Neuronal stem cell (in vitro differentiated cells): ENCODE data around the gene DMGDH.

Source experiments
- DNase-seq: peaks from one replicate; pipeline ENCODE4 v3.0.0-alpha.2; 2013; ENCODE audit warnings: low spot score
- H2AFZ ChIP-seq: one replicate; pipeline ENCODE4 v1.6.1; 2013; ENCODE audit warnings: mild to moderate bottlenecking, low read length, inconsistent platforms
- H2AK5ac ChIP-seq: 2 replicates; pipeline ENCODE4 v1.6.1; 2013; ENCODE audit warnings: low read depth, mild to moderate bottlenecking, inconsistent platforms, low read length, moderate library complexity, mixed read lengths
- H2BK120ac ChIP-seq: 2 replicates; pipeline ENCODE4 v1.6.1; 2013; ENCODE audit warnings: low read depth, mild to moderate bottlenecking, inconsistent platforms, low read length, moderate library complexity, mixed read lengths
- H2BK12ac ChIP-seq: one replicate; pipeline ENCODE4 v1.6.1; 2013; ENCODE audit warnings: low read length, inconsistent platforms
- H2BK15ac ChIP-seq: 2 replicates; pipeline ENCODE4 v1.6.1; 2013; ENCODE audit warnings: mild to moderate bottlenecking, low read length, inconsistent platforms, mixed read lengths
- H2BK5ac ChIP-seq: one replicate; pipeline ENCODE4 v1.6.1; 2013; ENCODE audit warnings: inconsistent platforms, mild to moderate bottlenecking, low read length, moderate library complexity
- H3K14ac ChIP-seq: one replicate; pipeline ENCODE4 v1.6.1; 2013; ENCODE audit warnings: low read length, inconsistent platforms
- H3K18ac ChIP-seq: 2 replicates; pipeline ENCODE4 v1.6.1; 2013; ENCODE audit warnings: low read length, inconsistent platforms
- H3K23ac ChIP-seq: 2 replicates; pipeline ENCODE4 v1.6.1; 2013; ENCODE audit warnings: low read depth, mild to moderate bottlenecking, mixed read lengths, low read length, inconsistent platforms; ENCODE audit not compliant: poor library complexity
- H3K27ac ChIP-seq: replicated peaks from 3 replicates; pipeline ENCODE4 v1.5.1; 2013; ENCODE audit warnings: low read length, inconsistent platforms
- H3K27me3 ChIP-seq, 3 experiments: 2 replicates each; pipeline ENCODE4 v1.6.1; 2013; ENCODE audit warnings: low read length in 3 of 3, mild to moderate bottlenecking in 2 of 3, inconsistent platforms in 1 of 3, low read depth in 1 of 3, mixed read lengths in 1 of 3, moderate library complexity in 1 of 3; ENCODE audit not compliant: control insufficient read depth in 3 of 3, insufficient read depth in 3 of 3
- H3K36me3 ChIP-seq, 2 donors: replicated peaks in 1 of 2; 2 replicates each; pipeline ENCODE4 v1.6.1; 2013; ENCODE audit warnings: low read length in 2 of 2; ENCODE audit not compliant: control insufficient read depth in 2 of 2, insufficient read depth in 2 of 2
- H3K4ac ChIP-seq: 2 replicates; pipeline ENCODE4 v1.6.1; 2013; ENCODE audit warnings: inconsistent platforms, mild to moderate bottlenecking, low read length, moderate library complexity
- H3K4me1 ChIP-seq, 2 donors: 1 replicate in 1 of 2; 2 replicates in 1 of 2; pipeline ENCODE4 v1.6.1; 2013; ENCODE audit warnings: low read length in 2 of 2, low read depth in 1 of 2; ENCODE audit not compliant: control insufficient read depth in 2 of 2, insufficient read depth in 1 of 2
- H3K4me2 ChIP-seq: one replicate; pipeline ENCODE4 v1.6.1; 2013; ENCODE audit warnings: mild to moderate bottlenecking, low read length, inconsistent platforms; ENCODE audit not compliant: insufficient read depth, poor library complexity, severe bottlenecking
- H3K4me3 ChIP-seq, 2 donors: 2 replicates each; pipeline ENCODE4 v1.5.1; 2013; ENCODE audit warnings: low read length in 2 of 2, mild to moderate bottlenecking in 2 of 2, inconsistent platforms in 1 of 2, moderate library complexity in 1 of 2
- H3K79me1 ChIP-seq: one replicate; pipeline ENCODE4 v1.6.1; 2013; ENCODE audit warnings: low read depth, mild to moderate bottlenecking, inconsistent platforms, low read length, moderate library complexity
- H3K9ac ChIP-seq: one replicate; pipeline ENCODE4 v1.6.1; 2013; ENCODE audit warnings: mild to moderate bottlenecking, low read depth, low read length, inconsistent platforms; ENCODE audit not compliant: poor library complexity
- H3K9me3 ChIP-seq, 2 donors: replicated peaks in 1 of 2; 2 replicates each; pipeline versions ENCODE3 to v1.6.1; 2013; ENCODE audit warnings: low read length in 2 of 2, mild to moderate bottlenecking in 2 of 2, inconsistent platforms in 1 of 2, low read depth in 1 of 2, mixed read lengths in 1 of 2, moderate library complexity in 1 of 2; ENCODE audit not compliant: control insufficient read depth in 2 of 2, insufficient read depth in 1 of 2
- H4K8ac ChIP-seq: one replicate; pipeline ENCODE4 v1.6.1; 2013; ENCODE audit warnings: low read depth, mild to moderate bottlenecking, inconsistent platforms, low read length, moderate library complexity
- H4K91ac ChIP-seq: one replicate; pipeline ENCODE4 v1.6.1; 2013; ENCODE audit warnings: low read length, low read depth, mild to moderate bottlenecking, inconsistent platforms; ENCODE audit not compliant: poor library complexity
- whole genome bisulfite sequencing, 2 donors: extraction: QIAGEN DNeasy Blood & Tissue Kit; methylation state at CpG; one replicate each; pipeline ENCODE4 v1.1.7; 2013; ENCODE audit warnings: missing lambda C conversion rate in 2 of 2, mixed read lengths in 1 of 2; ENCODE audit not compliant: insufficient read length in 2 of 2, insufficient replicate concordance in 1 of 2; ENCODE audit errors: extremely low coverage in 2 of 2; 5-methylcytosine and 5-hydroxymethylcytosine counted together

The DMGDH gene

DNA sequence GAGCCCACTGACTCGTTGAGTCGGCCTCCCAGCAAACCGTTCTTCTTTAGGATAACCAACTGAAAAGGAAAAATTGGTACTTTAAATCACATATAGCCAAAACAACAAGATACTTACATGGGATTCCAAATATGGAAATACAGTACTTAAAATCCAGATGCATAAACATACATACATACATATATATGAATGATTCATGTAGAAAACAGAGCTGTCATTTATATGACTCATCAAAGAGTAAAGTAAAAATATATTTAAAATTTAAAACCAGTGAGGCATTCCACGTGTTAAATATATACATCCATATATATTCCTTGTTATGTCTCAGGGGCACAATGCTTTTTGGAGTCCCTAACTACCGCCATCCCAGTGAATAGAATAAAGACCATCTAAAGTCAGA is 36.7 kb downstream of the DMGDH start:
- DNase-seq = no peak
- Histone ChIP-seq H3K27ac (no peak overlapping the region), H3K79me1 (no peaks in the 10 kb centered on the region), H3K4me1 (peaks cover 0 to 1% of the 10 kb centered on the region in 2 donors), H3K18ac (no peak overlapping the region), H3K4me2 (no peak overlapping the region), H2BK120ac (no peak overlapping the region), H2BK12ac (no peak overlapping the region), H3K14ac (no peak overlapping the region), H3K36me3 (no peaks in the 10 kb centered on the region), H3K4ac (no peak overlapping the region), H3K4me3 (no peak overlapping the region), H4K91ac (no peak overlapping the region), H3K9ac (no peak overlapping the region), H2BK5ac (no peak overlapping the region), H3K27me3 (peaks cover 0 to 1% (median 0%) of the 10 kb centered on the region in 3 experiments), H2AFZ (no peak overlapping the region), H4K8ac (no peak overlapping the region), H3K9me3 (no peaks in the 10 kb centered on the region), H2AK5ac (no peak overlapping the region), H2BK15ac (no peak overlapping the region), H3K23ac (no peak overlapping the region)
- no CpG with 5 or more reads among the region's 5 CpGs for WGBS, 2 donors

GRCh38 chr5:79032031-79032695 is 37.3 kb downstream of the DMGDH start:
- H3K9ac ChIP-seq = no peak overlapping the region
- H2BK15ac ChIP-seq = no peak overlapping the region
- no peak overlapping the region for H3K18ac ChIP-seq
- no CpG with 5 or more reads among the region's 10 CpGs for WGBS, 2 donors
- H3K27me3 ChIP-seq = peaks cover 0 to 2% (median 1%) of the 10 kb centered on the region in 3 experiments
- no peak overlapping the region for H3K14ac ChIP-seq
- no peak for DNase-seq
- no peak overlapping the region for H2BK5ac ChIP-seq
- no peak overlapping the region for H4K91ac ChIP-seq
- H4K8ac ChIP-seq = no peak overlapping the region
- no peak overlapping the region for H3K4ac ChIP-seq
- peaks cover 0 to 1% of the 10 kb centered on the region in 2 donors for H3K4me1 ChIP-seq
- no peak overlapping the region for H2BK12ac ChIP-seq
- H3K4me3 ChIP-seq = no peak overlapping the region
- no peaks in the 10 kb centered on the region for H3K36me3 ChIP-seq
- H3K9me3 ChIP-seq = no peaks in the 10 kb centered on the region
- H2BK120ac ChIP-seq = no peak overlapping the region
- H2AFZ ChIP-seq = no peak overlapping the region
- H3K23ac ChIP-seq = no peak overlapping the region
- H3K27ac ChIP-seq = no peak overlapping the region
- no peak overlapping the region for H3K4me2 ChIP-seq
- H2AK5ac ChIP-seq = no peak overlapping the region
- H3K79me1 ChIP-seq = no peaks in the 10 kb centered on the region

DNA sequence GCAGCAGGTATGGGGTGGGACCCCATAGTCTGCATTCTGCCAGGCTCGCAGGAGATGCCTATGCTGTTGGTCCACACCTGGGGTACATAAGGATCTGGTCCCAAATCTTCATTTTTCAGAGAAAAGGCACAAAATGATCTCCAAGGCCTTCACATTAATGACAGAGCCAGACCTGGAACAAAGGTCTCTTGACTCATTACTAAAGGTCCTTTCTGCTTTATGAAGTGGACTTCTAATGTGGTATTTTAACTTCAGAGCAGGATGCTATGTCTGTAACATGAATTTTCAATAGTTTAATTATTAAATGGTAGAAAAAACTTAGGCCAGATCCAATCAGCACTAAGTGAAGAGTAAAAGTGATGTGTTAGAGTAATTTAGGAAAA is 38.0 kb downstream of the DMGDH start:
- no peak overlapping the region for H3K4me3 ChIP-seq
- no peak overlapping the region for H3K27ac ChIP-seq
- H3K9ac ChIP-seq = no peak overlapping the region
- H3K9me3 ChIP-seq = no peaks in the 10 kb centered on the region
- H3K36me3 ChIP-seq = no peaks in the 10 kb centered on the region
- DNase-seq = no peak
- H3K4me1 ChIP-seq = peaks cover 0 to 1% of the 10 kb centered on the region in 2 donors
- no peak overlapping the region for H3K4me2 ChIP-seq
- H3K4ac ChIP-seq = no peak overlapping the region
- no peaks in the 10 kb centered on the region for H3K79me1 ChIP-seq
- no peak overlapping the region for H2BK120ac ChIP-seq
- no peak overlapping the region for H2AK5ac ChIP-seq
- H3K14ac ChIP-seq = no peak overlapping the region
- H3K27me3 ChIP-seq = peaks cover 0 to 6% (median 1%) of the 10 kb centered on the region in 3 experiments
- H2BK15ac ChIP-seq = no peak overlapping the region
- no CpG with 5 or more reads among the region's 1 CpG for WGBS, 2 donors
- H3K18ac ChIP-seq = no peak overlapping the region
- no peak overlapping the region for H4K8ac ChIP-seq
- no peak overlapping the region for H2BK5ac ChIP-seq
- H4K91ac ChIP-seq = no peak overlapping the region
- no peak overlapping the region for H2AFZ ChIP-seq
- no peak overlapping the region for H3K23ac ChIP-seq
- H2BK12ac ChIP-seq = no peak overlapping the region

DNA sequence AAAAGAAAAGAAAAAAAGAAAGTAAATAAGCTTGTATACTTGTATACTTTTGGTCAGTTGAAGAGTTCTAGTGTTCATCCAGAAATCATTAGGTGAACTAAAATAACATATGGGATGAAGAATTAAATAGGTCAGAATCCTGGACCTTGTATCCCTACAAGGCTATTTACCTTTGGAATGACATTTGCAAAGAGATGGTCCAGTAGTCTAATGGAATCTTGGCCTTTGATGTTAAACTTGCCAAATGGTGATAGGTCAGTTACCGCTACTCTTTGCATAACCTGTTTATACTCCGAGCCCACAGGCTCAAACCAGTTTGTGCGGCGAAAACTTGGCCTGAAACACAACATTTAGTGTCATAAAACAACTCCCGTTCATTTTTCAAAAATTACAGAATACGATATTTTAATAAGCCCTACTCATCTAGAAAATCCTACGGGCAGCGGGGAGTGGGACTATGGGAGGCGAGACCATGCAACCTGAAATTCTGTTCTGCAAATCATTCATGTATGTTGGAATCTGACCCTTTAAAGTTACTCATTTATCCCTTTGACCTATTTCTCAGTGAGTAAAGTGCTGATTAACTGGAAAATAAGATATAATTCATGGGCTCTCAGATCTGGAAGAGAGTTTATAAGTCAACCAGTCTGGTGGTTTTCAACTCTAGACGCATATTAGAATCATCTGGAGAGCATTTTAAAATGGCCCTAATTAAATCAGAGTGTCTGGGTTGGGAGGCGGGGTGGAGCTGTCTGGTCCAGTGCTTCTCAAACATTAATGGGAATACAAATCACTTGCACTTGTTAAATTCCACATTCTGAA is 38.6 kb downstream of the DMGDH start:
- no peaks in the 10 kb centered on the region for H3K9me3 ChIP-seq
- no peak overlapping the region for H3K4me3 ChIP-seq
- H2BK12ac ChIP-seq = no peak overlapping the region
- H2BK5ac ChIP-seq = no peak overlapping the region
- no peak overlapping the region for H2BK15ac ChIP-seq
- no peak overlapping the region for H3K27ac ChIP-seq
- no peak for DNase-seq
- no peak overlapping the region for H3K14ac ChIP-seq
- H3K79me1 ChIP-seq = no peaks in the 10 kb centered on the region
- no peak overlapping the region for H4K8ac ChIP-seq
- H3K4me2 ChIP-seq = no peak overlapping the region
- no peaks in the 10 kb centered on the region for H3K36me3 ChIP-seq
- peaks cover 0 to 9% (median 1%) of the 10 kb centered on the region in 3 experiments for H3K27me3 ChIP-seq
- H3K23ac ChIP-seq = no peak overlapping the region
- WGBS, 2 donors = no CpG with 5 or more reads among the region's 11 CpGs
- H2AFZ ChIP-seq = no peak overlapping the region
- no peak overlapping the region for H2AK5ac ChIP-seq
- H3K18ac ChIP-seq = no peak overlapping the region
- H3K9ac ChIP-seq = no peak overlapping the region
- H3K4me1 ChIP-seq = peaks cover 0 to 1% of the 10 kb centered on the region in 2 donors
- H4K91ac ChIP-seq = no peak overlapping the region
- H2BK120ac ChIP-seq = no peak overlapping the region
- no peak overlapping the region for H3K4ac ChIP-seq
